ENCODE measurements around the gene CRKL.
A peak's percentile ranks its signal among the peaks of the same experiment; 100 is the strongest.

The CRKL gene

DNA sequence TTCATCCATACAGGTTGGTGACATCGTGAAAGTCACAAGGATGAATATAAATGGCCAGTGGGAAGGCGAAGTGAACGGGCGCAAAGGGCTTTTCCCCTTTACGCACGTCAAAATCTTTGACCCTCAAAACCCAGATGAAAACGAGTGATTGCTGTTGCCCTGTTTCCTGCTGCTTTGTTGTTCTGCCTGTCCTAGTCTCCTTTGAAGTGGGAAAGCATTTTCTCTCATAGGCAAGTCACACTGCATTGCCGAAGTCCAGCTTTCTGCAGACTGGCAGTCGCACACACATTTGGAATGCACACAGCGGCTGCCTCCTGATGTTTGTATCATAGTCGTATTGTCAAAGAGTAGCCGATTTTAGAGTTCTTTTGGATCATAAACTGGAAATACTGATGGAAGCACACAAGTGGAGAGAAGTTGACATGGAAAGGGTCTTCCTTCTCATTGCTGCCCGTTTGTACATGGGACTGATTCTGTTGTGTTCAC lies 32.5 kb downstream of the CRKL start:
- no peak for DNase-seq (ENCODE audit: low read depth, low spot score)

DNA sequence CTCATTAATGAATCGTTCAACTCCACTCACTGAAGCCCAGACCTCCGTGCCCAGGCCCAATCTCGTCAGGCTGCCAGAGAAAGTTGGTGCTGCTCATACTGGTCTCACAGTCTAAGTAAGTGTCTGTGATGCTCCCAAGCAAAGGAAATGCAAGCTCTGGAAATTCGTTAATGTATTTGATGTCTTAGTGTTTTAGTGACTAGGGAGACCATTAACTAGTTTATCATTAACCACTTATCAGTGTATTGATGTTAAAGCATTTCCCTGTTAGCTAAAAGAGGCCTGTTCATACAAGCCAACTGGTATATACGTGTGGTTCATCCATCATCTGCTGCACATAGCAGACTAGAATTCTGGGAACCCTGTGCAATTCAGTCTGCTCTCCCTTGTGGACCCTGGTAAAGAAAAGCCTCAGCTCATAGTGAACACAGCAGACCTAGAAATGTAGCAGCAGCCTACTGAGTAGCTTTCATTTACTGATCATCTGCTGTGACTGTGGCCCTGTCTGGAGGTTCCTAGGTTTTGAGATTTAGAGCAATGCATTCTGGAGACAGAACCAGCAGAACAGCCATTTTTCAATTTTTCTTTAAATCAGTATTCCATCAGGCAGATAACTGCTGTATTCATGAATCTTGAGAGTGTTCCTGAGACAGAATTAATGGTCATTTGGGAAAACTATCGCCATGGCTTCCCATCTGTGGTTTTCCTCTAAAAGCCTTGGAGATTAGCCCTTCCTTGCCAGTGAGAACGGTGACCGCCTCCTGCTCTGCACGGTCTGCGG lies 34.1 kb downstream of the CRKL start:
- no peak for DNase-seq (ENCODE audit: low read depth, low spot score)
- peak overlapping the region; percentile 99 for H3K27ac ChIP-seq

More for the DNA sequence above, 32.5 kb downstream of the CRKL start:
- peak overlapping the region; percentile 99 for H3K27ac ChIP-seq

DNA sequence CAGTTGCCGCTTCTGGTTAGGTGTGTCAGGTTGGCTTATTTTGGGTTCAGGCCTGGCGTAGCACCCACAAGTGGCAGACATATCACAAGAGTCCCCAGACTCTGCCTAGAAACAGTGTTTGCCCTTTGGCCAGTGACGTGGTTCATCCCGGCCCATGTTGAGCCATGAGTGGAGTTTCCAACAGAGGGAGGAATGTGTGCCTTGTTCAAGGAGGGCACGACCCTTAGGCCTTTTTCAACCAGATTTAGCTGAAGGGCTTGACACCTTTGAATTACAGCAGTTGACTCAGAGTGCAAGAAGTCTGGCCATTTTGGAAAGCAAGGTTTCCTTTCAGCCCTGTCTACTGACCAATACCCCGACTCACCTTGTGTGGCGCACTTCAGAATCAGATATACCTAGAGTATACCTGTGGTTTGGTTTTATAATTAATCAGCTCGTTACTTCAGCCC lies 34.7 kb downstream of the CRKL start:
- peak overlapping the region; percentile 99 for H3K27ac ChIP-seq

DNA sequence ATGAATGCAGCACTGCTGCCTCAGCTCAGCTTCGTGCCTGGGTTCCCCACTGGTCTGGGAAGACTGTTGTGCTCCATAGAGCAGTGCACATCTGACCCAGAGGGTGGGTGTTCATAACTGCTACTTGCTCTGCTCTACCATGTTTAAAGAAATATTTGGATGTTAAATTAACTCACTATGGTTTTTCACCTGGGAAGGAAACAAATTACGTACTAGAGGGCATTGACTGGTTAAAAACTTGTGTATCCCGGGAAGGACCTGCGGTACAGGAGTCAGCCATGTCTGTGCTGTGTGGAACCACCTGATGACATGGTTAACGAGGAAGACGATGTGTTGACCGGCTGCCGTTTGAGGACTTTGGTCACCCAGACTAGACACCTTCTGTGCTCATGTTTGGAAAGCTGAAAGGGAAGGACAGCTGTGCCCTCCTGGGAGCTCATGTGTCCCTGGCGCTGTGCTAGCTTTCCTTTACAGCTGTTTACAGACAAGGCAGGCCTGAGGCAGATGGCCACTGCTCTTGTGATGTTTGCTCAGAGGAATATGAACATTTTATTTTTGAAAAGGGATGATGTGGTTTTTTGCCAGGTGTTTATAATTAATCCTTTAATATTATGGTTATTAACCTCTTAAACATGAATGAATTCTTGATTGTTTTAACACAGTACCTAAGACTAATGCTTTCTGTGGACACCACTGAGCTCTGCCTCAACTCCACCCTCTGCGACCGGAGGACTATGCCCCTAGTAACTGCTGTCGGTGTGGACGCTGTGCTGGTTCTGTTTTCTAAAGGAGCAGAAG lies 35.5 kb downstream of the CRKL start:
- no peak for DNase-seq (ENCODE audit: low read depth, low spot score)
- peak overlapping the region; percentile 99 for H3K27ac ChIP-seq

More for the DNA sequence above, 34.7 kb downstream of the CRKL start:
- DNase-seq (ENCODE audit: low read depth, low spot score) = no peak

DNA sequence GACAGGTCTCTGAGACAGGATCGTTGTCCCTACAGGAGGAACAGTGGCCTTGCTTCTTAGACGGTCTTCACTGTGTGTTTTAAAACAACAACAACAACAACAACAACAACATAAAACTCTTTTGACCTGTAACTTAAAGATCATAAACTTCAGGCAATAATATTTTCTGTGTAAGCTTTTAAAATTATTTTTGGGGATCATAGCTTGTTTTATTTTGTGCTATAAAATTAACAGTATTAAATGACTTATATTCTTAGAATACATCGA lies 36.1 kb downstream of the CRKL start:
- H3K27ac ChIP-seq = peak overlapping the region; percentile 99
- DNase-seq (ENCODE audit: low read depth, low spot score) = no peak

DNA sequence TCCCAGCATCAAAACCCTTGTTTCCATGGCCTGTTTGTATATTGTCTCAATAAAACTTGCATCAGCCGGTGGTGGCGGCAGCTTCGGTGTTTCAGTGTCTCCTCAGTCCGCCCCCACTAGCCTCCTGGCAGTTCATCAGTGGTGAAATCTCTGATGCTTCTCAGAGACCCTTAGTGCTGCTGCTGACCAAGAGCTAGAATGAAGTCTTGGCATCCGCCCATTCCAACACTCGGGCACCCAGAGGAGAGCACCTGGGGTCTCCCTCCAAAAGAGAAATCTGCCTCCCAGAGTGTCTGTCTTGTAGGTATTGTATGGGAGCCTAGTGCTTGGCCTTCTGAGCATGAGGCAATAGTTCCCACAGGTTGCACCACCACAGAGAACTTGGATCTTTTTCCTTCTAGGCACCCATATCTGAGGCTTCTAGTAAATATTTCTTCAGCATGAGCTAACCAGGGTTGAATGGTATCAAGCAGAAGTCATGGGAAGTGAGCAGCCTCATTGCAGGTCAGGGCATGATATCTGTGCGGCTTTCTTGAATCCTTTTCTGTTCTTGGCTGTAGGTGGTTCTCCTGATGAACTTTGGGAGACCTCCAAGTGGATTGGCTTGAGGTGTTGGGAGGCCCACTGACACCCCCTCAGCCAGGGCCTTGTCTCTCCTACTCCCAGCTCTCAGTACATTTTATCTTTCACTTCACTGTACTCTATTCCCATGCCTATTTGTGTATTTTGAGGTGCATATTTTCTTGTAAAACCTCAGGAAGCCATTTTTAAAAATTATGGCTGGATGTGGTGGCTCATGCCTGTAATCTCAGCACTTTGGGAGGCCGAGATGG lies 36.7 kb downstream of the CRKL start:
- DNase-seq (ENCODE audit: low read depth, low spot score) = peak; percentile 90
- H3K27ac ChIP-seq = peak overlapping the region; percentile 99

DNA sequence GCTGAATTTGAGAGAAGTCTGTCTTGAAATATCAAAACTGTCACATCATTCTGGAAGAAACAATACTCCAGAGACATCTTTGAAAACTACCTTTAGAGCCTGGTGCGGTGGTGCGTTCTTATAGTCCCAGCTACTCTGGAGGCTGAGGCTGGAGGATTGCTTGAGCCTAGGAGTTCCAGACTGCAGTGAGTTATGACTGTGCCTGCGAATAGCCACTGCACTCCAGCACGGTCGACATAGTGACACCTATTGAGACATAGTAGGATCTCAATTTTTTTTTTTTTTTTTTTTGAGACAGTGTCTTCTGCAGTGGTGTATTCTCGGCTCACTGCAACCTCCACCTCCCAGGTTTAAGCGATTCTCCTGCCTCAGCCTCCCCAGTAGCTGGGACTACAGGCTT lies 38.3 kb downstream of the CRKL start:
- no peak for DNase-seq (ENCODE audit: low read depth, low spot score)
- H3K27ac ChIP-seq = peak overlapping the region; percentile 99

DNA sequence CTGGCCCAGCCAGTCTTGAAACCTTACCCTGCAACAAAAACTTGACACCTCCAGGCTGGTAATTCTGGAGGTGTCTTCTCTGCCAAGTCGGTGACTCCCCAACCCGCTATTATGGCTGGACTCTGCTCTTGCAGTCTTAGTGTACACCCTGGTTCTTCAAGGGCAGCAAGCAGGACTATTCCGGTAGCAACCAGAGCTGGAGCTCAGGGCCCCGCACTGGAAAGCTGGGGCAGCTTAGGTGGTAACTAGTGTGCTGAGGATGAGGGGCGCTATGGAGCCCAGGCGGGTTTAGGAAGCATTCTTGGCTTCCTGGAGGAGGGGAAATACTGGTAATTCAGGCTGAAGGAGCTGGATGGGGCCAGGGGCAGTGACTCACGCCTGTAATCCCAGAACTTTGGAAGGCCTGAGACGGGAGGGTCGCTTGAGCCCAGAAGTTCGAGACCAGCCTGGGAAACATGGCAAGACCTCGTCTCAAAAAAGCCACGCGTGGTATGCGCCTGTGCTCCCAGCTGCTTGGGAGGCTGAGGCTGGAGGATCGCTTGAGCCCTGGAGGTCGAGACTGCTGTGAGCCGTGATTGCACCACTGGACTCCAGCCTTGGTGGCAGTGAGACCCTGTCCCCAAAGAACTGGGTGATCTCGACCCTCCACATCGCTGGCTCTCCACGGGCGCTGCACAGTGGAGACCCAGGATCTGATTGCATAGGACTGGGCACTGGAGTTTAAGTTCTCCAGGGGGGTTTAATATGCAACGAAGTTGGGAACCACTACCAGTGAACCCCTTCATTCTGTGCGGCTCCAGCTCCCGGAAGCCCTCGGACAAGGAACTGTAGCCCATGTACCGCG lies 39.3 kb downstream of the CRKL start:
- peak; percentile 46 for DNase-seq (ENCODE audit: low read depth, low spot score)
- H3K27ac ChIP-seq = peak overlapping the region; percentile 99

DNA sequence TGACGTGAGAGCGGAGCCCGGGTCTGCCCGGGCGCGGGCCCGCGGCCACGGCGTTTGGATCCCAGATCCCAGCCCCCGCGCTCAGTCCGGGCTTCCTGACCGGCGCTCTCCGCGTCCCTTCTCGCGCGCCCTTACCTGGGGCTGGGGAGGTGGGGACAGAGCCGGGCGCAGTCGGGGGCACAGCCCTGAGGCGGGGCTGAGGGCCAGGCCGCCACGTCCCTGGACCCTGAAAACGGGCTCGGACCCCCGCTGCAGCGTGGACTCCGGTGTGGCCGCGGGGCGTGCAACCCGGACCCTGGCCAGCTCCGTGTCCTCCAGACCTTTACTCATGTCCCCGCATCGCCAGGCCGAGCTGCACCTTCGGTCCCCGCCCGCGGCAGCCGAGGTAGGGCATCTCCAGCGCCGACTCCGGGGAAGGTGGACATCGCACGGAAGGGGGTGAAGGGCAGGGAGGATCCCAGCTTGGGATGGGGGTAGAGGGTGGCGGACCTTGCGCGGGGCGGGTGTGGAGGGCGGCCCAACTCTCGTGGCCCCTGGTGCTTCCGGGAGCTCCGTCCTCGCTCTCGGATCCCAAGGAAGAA lies 40.0 kb downstream of the CRKL start:
- DNase-seq (ENCODE audit: low read depth, low spot score) = no peak
- peak overlapping the region; percentile 99 for H3K27ac ChIP-seq

DNA sequence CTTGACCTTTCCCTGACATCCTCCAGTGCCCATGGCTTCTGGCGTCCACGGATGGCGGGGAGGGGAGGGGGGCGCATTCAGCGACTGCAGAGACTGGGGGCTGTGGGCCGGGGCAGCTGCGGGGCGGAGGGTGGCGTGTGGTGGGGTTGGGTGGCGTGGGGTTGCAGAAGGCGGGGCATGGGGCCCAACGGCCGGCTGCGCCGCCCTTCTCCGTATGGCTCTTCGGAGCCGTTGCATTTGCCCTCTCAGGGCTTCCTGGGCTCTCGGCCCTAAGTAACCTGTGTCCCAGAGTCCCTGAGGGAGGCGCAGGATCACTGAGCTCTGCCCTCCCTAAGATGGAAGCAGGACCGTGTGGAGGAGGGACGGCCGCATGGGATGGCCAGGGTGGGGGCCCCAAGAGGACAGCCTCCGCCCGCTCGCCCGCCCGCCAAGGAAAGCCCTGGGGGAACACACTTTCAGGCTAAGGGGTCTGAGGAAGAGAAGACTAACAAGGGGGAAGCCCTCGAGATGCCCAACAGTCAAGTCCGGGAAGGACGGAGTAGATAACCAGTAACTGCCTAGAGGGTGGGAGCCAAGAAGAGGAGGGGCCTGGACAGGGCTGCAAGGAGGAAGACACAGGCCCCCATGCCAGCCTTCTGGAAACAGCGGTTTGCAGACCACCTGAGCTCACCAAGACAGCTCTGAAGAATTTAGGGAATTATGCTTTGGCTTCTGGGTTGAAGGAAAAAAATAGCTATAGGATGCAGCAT lies 40.6 kb downstream of the CRKL start:
- no peak for DNase-seq (ENCODE audit: low read depth, low spot score)
- peak overlapping the region; percentile 99 for H3K27ac ChIP-seq

DNA sequence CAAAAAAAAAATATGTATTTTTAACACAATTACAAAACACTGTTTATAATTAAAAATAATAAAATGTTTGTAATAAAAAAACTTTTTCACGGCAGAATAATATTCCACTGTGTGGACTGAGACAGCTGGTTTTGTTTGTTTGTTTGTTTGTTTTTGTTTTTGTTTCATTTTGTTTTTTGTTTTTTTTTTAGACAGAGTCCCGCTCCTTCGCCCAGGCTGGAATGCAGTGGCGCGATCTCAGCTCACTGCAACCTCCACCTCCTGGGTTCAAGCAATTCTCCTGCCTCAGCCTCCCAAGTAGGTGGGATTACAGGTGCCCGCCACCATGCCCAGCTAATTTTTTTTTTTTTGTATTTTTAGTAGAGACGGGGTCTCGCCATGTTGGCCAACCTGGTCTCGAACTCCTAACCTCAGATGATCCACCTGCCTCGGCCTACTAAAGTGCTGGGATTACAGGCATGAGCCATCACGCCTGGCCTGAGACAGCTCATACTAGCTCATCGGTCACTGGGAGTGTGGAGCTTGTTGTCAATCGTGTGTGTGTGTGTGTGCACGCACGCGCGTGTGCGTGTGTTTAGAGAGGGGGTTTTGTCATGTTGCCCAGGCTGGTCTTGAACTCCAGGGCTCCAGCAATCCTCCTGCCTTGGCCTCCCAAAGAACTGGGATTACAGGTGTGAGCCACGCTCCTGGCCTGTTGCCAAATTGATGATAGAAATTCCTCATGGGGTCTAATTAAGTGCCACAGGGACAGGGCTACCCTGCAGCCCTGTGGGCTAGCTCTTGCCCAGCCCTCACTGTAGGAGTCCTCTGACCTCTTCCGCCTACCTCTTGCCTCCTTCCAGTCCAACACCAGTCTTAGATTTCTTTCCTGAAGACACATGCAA lies 42.6 kb downstream of the CRKL start:
- H3K27ac ChIP-seq = no peak overlapping the region
- DNase-seq (ENCODE audit: low read depth, low spot score) = no peak

DNA sequence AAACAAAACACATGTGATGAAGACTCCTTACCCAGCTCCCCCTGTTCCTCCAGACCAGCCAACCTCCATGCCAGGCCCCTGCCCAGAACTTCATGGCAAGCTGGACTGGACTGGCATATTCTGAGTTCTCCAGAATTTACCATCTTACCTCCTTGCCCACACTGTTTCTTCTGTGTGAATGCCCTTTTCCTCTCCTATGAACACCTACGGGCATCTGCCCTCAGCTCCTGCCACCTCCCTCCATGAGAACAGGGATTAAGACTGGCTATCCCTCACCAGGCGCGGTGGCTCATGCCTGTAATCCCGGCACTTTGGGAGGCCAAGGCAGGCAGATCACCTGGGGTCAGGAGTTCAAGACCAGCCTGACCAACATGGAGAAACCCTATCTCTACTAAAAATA lies 43.4 kb downstream of the CRKL start:
- no peak for DNase-seq (ENCODE audit: low read depth, low spot score)
- H3K27ac ChIP-seq = no peak overlapping the region

DNA sequence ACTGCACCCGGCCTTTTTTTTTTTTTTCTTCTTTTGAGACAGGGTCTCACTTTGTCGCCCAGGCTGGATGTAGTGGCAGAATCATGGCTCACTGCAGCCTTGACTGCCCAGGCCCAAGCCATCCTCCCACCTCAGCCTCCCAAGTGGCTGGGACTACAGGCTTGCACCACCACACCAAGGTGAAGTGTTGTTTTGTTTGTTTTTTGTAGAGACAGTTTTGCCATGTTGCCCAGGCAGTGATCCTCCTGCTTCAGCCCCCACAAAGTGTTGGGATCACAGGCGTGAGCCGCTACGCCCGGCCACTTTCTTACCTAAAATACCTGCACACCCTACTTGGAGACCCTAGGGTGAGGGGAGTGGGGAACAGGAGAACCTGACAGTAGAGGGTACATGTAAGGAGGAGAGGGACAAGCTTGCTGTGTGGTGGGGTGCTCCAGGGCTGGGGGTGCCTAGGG lies 45.3 kb downstream of the CRKL start:
- DNase-seq (ENCODE audit: low read depth, low spot score) = no peak
- H3K27ac ChIP-seq = no peak overlapping the region

DNA sequence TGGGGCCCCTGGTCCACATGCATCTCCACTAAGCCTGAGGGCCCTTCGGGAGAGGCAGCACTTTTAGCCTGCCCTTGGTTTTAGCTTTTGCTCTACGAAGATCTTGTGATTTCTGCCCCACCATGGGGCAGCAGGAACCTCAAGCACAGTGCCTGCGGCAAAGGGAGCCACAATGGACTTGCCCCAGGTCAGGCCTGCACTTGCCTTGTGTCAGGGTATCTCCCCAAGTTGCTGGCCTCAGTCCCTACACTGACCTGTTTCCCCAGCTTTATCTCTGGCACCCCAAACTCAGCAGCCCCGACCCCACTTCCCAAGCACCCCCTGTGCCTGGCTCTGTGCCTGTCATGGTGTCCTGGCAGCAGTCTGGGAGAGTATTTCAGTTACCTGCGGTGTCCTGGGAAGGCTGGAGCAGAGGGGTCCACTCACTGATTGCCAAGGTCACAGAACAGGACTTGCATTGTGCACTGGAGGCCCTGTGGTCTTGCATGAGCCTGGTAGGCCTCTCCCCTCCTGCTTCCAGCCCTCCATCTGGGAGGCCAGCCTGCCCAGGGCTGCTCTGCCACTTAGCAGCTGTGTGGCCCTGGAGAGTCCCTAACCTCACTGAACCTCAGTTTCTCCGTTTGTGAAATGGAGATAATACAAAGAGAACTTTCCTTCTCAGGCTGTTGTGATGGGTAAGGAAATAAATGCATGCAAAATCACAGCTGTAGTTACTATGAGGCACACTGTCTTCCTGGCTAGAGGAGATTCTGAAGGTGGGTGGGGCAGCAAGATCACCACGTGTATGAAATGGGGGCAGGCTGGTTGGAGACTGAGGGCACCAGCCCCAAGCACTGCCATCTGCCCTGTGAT lies 46.2 kb downstream of the CRKL start:
- no peak for DNase-seq (ENCODE audit: low read depth, low spot score)
- no peak overlapping the region for H3K27ac ChIP-seq

DNA sequence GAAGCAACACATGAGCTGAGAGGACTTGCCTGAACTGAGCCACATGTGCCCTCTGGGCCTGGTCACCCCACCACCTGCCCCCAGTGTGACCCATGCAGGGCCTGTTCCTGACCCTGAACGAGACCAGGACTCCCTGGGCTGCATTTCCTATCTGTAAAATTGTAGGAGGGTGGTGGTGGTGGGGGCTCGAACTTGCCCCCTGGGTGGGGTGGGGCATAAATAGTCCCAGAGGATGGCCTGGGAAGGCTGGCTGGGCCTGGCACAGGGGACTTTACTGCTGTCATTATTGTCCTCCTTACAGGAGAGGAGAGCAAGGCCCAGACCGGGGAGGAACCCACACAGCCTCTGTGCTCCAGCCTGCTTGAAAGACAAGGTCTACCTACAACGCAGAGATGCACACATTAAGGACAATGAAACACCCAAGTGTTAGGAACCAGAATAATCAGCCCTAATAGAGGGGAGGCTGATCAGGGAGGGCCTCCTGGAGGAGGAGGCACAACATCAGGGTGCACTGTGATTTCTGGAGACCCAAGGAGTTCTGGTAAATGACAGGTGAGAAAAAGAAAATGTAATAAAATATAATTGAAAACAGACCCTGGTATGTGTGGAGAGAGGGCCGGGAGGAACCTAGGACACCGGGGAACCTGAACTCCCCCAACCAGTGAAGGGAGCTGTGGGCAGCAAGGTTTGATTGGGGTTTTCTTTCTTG lies 47.0 kb downstream of the CRKL start:
- no peak for DNase-seq (ENCODE audit: low read depth, low spot score)
- no peak overlapping the region for H3K27ac ChIP-seq

DNA sequence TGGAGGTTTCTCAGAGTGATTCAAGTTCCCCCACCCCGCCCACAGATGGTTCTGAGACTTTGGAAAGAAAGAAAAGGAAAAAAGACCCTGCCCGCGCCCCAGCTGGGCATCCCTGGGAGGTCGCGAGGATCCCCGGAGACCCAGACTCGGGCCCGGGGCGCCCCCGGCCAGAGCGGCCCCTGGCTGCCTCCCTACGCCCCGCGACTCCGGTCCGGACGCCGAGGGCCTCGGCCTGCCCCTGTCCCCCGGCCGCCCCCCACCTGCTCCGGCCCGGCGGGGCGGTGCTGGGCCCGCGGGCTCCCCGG lies 47.5 kb downstream of the CRKL start:
- H3K27ac ChIP-seq = no peak overlapping the region
- no peak for DNase-seq (ENCODE audit: low read depth, low spot score)

Measured in epithelial cell of prostate (primary cell).